ENCODE results near the gene BCKDK.

DNA sequence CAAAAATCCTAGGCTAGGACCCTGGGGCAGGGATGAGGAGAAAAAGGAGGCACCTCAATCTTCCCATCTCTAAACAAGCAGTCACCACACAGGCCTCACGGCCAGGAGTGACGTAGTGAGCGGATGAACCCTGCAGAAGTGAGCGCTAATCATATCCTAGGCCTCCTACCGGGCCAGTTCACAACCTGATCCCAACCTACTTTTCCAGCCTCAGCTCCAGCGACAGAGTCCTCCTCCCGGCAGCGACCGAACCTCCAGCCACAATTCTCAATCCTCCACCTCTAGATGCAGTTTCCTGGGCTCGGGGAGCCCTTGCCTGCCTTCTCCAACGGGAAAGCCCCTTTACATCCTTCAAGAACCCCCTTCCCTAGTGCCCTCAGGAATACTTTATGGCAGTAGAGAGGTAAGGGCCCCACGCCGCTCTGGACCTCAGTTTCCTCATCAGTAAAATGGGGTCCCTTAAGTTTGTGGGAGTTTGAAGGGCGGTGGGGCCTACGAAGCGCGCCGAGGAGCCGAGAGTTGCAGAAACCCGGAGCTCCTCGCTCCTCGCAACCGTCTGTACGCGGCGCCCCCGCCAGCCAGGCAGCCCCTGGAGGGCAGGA, 35.5 kb upstream of the BCKDK start:
- TF ChIP-seq, protein P1, sequence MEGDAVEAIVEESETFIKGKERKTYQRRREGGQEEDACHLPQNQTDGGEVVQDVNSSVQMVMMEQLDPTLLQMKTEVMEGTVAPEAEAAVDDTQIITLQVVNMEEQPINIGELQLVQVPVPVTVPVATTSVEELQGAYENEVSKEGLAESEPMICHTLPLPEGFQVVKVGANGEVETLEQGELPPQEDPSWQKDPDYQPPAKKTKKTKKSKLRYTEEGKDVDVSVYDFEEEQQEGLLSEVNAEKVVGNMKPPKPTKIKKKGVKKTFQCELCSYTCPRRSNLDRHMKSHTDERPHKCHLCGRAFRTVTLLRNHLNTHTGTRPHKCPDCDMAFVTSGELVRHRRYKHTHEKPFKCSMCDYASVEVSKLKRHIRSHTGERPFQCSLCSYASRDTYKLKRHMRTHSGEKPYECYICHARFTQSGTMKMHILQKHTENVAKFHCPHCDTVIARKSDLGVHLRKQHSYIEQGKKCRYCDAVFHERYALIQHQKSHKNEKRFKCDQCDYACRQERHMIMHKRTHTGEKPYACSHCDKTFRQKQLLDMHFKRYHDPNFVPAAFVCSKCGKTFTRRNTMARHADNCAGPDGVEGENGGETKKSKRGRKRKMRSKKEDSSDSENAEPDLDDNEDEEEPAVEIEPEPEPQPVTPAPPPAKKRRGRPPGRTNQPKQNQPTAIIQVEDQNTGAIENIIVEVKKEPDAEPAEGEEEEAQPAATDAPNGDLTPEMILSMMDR (conservative IDR thresholded peaks at IDR 0.05; ENCODE audit: low read length) = no peak
- TF ChIP-seq EZH2phosphoT487 (IDR thresholded peaks at IDR 0.05; ENCODE audit: borderline replicate concordance, low read depth, low read length) = no peak
